D721Med (cell line): Measurements from ENCODE around the gene KCNJ9.

Experiments
- DNase-seq: peaks from one replicate; pipeline ENCODE4 v3.0.0; 2011; ENCODE audit warnings: low spot score; ENCODE audit not compliant: insufficient read length
- FAIRE-seq: peaks from 2 replicates; lab custom pipeline; 2011; peaks lifted over from hg19 to GRCh38; lab: Jason Lieb, UNC
- CTCF ChIP-seq: IDR thresholded peaks from 2 replicates; pipeline ENCODE4 v1.5.1; 2012; ENCODE audit warnings: mild to moderate bottlenecking, control low read depth; ENCODE audit not compliant: insufficient read depth; ENCODE audit errors: missing control alignments

KCNJ9 gene

GRCh38 chr1:160127381-160127780 is 46.0 kb downstream of the KCNJ9 start:
- TF ChIP-seq CTCF = no peak
- DNase-seq = no peak
- FAIRE-seq = no peak

- no peak for FAIRE-seq
- DNase-seq = no peak
- TF ChIP-seq CTCF = no peak
Measured at GRCh38 chr1:160127865-160128523, 46.7 kb downstream of the KCNJ9 start.

- TF ChIP-seq CTCF = no peak
- no peak for DNase-seq
- no peak for FAIRE-seq
Measured at GRCh38 chr1:160128636-160129035, 47.3 kb downstream of the KCNJ9 start.

- no peak for TF ChIP-seq CTCF
- FAIRE-seq (no peak), DNase-seq (no peak)
Measured at GRCh38 chr1:160129046-160129445, 47.7 kb downstream of the KCNJ9 start.

GRCh38 chr1:160129558-160129957 is 48.2 kb downstream of the KCNJ9 start:
- no peak for FAIRE-seq
- TF ChIP-seq CTCF = no peak
- no peak for DNase-seq

GRCh38 chr1:160129966-160130365 is 48.6 kb downstream of the KCNJ9 start:
- no peak for TF ChIP-seq CTCF
- DNase-seq (no peak), FAIRE-seq (no peak)

- no peak for TF ChIP-seq CTCF
- DNase-seq (no peak), FAIRE-seq (no peak)
Measured at GRCh38 chr1:160130486-160130885, 49.1 kb downstream of the KCNJ9 start.
